WTC11 (cell line): ENCODE data around the gene AGAP1.

Source experiments
- CREM ChIP-seq: sonication (generic); formaldehyde crosslinking; IDR thresholded peaks from 2 replicates; pipeline ENCODE4 v1.8.1; 2022; ENCODE audit warnings: mild to moderate bottlenecking, missing genetic modification reagents, moderate library complexity
- JUN ChIP-seq: sonication (generic); formaldehyde crosslinking; IDR thresholded peaks from 2 replicates; pipeline ENCODE4 v1.8.0; 2023; ENCODE audit warnings: mild to moderate bottlenecking, missing genetic modification reagents
- KAT7 ChIP-seq: sonication (generic); formaldehyde crosslinking; IDR thresholded peaks from 2 replicates; pipeline ENCODE4 v1.8.1; 2023; ENCODE audit warnings: missing genetic modification reagents, mild to moderate bottlenecking, borderline replicate concordance
- SP1 ChIP-seq: sonication (generic); formaldehyde crosslinking; conservative IDR thresholded peaks from 2 replicates; pipeline ENCODE4 v1.8.1; 2022; ENCODE audit warnings: missing genetic modification reagents
- ZNF416 ChIP-seq: fragments of 250-450 bp; sonication (Bioruptor Pico); IDR thresholded peaks from 2 replicates; pipeline ENCODE4 v1.9.0; 2021; ENCODE audit warnings: mild to moderate bottlenecking, inconsistent platforms
- TF ChIP-seq, protein P1 (sequence below): fragments of 200-600 bp; IDR thresholded peaks from 2 replicates; pipeline ENCODE4 v1.8.0; 2022; ENCODE audit warnings: antibody characterized with exemption
- TF ChIP-seq, protein P2 (sequence below): sonication (generic); formaldehyde crosslinking; IDR thresholded peaks from 2 replicates; pipeline ENCODE4 v1.8.0; 2022; ENCODE audit warnings: mild to moderate bottlenecking, missing genetic modification reagents
- TF ChIP-seq, protein P3 (sequence below): sonication (generic); formaldehyde crosslinking; IDR thresholded peaks from 2 replicates; pipeline ENCODE4 v1.8.1; 2022; ENCODE audit warnings: mild to moderate bottlenecking, moderate library complexity, missing genetic modification reagents
- TF ChIP-seq, protein P4 (sequence below): sonication (generic); formaldehyde crosslinking; IDR thresholded peaks from 2 replicates; pipeline ENCODE4 v1.8.1; 2022; ENCODE audit warnings: missing genetic modification reagents, borderline replicate concordance

DNA sequence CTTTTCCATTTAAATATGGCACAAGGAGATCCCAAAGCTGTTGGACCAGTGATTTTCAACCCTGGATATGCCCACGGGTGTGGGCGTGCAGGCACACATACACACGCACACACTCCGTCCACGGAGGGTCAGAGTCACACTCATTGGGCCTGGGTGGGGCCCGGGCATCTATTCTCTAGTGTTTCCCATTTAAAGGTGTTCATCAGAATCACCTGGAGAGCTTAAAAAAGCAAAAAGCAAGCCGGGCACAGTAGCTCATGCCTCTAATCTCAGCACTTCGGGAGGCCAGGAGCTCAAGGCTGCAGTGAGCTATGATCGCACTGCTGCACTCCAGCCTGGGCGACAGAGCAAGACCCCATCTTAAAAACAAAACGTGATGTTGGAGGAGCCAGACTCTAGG, 345.4 kb downstream of the AGAP1 start:
- TF ChIP-seq, protein P1, sequence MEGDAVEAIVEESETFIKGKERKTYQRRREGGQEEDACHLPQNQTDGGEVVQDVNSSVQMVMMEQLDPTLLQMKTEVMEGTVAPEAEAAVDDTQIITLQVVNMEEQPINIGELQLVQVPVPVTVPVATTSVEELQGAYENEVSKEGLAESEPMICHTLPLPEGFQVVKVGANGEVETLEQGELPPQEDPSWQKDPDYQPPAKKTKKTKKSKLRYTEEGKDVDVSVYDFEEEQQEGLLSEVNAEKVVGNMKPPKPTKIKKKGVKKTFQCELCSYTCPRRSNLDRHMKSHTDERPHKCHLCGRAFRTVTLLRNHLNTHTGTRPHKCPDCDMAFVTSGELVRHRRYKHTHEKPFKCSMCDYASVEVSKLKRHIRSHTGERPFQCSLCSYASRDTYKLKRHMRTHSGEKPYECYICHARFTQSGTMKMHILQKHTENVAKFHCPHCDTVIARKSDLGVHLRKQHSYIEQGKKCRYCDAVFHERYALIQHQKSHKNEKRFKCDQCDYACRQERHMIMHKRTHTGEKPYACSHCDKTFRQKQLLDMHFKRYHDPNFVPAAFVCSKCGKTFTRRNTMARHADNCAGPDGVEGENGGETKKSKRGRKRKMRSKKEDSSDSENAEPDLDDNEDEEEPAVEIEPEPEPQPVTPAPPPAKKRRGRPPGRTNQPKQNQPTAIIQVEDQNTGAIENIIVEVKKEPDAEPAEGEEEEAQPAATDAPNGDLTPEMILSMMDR, result no peak
- no peak for TF ChIP-seq SP1 (CRISPR knock-in tag)
- TF ChIP-seq, protein P2, sequence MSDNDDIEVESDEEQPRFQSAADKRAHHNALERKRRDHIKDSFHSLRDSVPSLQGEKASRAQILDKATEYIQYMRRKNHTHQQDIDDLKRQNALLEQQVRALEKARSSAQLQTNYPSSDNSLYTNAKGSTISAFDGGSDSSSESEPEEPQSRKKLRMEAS (CRISPR knock-in tag), result no peak
- no peak for TF ChIP-seq ZNF416
- no peak for TF ChIP-seq KAT7 (CRISPR knock-in tag)
- TF ChIP-seq JUN (CRISPR knock-in tag), result no peak
- TF ChIP-seq, protein P3, sequence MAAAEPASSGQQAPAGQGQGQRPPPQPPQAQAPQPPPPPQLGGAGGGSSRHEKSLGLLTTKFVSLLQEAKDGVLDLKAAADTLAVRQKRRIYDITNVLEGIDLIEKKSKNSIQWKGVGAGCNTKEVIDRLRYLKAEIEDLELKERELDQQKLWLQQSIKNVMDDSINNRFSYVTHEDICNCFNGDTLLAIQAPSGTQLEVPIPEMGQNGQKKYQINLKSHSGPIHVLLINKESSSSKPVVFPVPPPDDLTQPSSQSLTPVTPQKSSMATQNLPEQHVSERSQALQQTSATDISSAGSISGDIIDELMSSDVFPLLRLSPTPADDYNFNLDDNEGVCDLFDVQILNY (CRISPR knock-in tag), result no peak
- TF ChIP-seq CREM (CRISPR knock-in tag), result no peak
- TF ChIP-seq, protein P4, sequence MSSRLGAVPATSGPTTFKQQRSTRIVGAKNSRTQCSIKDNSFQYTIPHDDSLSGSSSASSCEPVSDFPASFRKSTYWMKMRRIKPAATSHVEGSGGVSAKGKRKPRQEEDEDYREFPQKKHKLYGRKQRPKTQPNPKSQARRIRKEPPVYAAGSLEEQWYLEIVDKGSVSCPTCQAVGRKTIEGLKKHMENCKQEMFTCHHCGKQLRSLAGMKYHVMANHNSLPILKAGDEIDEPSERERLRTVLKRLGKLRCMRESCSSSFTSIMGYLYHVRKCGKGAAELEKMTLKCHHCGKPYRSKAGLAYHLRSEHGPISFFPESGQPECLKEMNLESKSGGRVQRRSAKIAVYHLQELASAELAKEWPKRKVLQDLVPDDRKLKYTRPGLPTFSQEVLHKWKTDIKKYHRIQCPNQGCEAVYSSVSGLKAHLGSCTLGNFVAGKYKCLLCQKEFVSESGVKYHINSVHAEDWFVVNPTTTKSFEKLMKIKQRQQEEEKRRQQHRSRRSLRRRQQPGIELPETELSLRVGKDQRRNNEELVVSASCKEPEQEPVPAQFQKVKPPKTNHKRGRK (CRISPR knock-in tag), result no peak
